ENCODE measurements around the gene SIGLEC8.

GRCh38 chr19:51480590-51480989 is 22.3 kb upstream of the SIGLEC8 start:
- TF ChIP-seq EZH2phosphoT487 (IDR thresholded peaks at IDR 0.05; ENCODE audit: insufficient read depth, low read depth) (no peak), EZH2 (IDR thresholded peaks at IDR 0.05; ENCODE audit: insufficient read depth, poor library complexity, severe bottlenecking) (no peak)
